ENCODE results near the gene OSBP2.

Gene OSBP2

GRCh38 chr22:30687358-30687757 is 7.3 kb upstream of the OSBP2 start:
- TF ChIP-seq RARB (CRISPR knock-in tag; IDR thresholded peaks at IDR 0.05) (no peak), ESRRG (CRISPR knock-in tag; IDR thresholded peaks at IDR 0.05) (no peak)
- TF ChIP-seq, protein P1, sequence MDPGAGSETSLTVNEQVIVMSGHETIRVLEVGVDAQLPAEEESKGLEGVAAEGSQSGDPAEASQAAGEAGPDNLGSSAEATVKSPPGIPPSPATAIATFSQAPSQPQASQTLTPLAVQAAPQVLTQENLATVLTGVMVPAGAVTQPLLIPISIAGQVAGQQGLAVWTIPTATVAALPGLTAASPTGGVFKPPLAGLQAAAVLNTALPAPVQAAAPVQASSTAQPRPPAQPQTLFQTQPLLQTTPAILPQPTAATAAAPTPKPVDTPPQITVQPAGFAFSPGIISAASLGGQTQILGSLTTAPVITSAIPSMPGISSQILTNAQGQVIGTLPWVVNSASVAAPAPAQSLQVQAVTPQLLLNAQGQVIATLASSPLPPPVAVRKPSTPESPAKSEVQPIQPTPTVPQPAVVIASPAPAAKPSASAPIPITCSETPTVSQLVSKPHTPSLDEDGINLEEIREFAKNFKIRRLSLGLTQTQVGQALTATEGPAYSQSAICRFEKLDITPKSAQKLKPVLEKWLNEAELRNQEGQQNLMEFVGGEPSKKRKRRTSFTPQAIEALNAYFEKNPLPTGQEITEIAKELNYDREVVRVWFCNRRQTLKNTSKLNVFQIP (CRISPR knock-in tag; IDR thresholded peaks at IDR 0.05; ENCODE audit: borderline replicate concordance, low read depth): no peak
- no peak for ATAC-seq

- ATAC-seq: no peak
- TF ChIP-seq OSR1 (CRISPR knock-in tag; IDR thresholded peaks at IDR 0.05) (no peak), ZC3H10 (CRISPR knock-in tag; IDR thresholded peaks at IDR 0.05) (no peak), ARNTL (CRISPR knock-in tag; IDR thresholded peaks at IDR 0.05; ENCODE audit: borderline replicate concordance, low read depth) (no peak), ESRRG (CRISPR knock-in tag; IDR thresholded peaks at IDR 0.05) (no peak), PPARA (CRISPR knock-in tag; IDR thresholded peaks at IDR 0.05; ENCODE audit: borderline replicate concordance) (no peak), CSDC2 (CRISPR knock-in tag; IDR thresholded peaks at IDR 0.05) (no peak), ZFP3 (CRISPR knock-in tag; IDR thresholded peaks at IDR 0.05) (no peak), RARB (CRISPR knock-in tag; IDR thresholded peaks at IDR 0.05) (no peak), CSRNP3 (CRISPR knock-in tag; IDR thresholded peaks at IDR 0.05) (no peak), ZFP30 (CRISPR knock-in tag; IDR thresholded peaks at IDR 0.05) (no peak), ISL1 (CRISPR knock-in tag; IDR thresholded peaks at IDR 0.05) (no peak), ZNF8 (CRISPR knock-in tag; IDR thresholded peaks at IDR 0.05) (no peak), GLIS3 (CRISPR knock-in tag; IDR thresholded peaks at IDR 0.05) (no peak), BACH2 (CRISPR knock-in tag; IDR thresholded peaks at IDR 0.05; ENCODE audit: borderline replicate concordance) (no peak), ZNF565 (CRISPR knock-in tag; conservative IDR thresholded peaks at IDR 0.05; ENCODE audit: low read depth) (no peak)
- TF ChIP-seq, protein P2, sequence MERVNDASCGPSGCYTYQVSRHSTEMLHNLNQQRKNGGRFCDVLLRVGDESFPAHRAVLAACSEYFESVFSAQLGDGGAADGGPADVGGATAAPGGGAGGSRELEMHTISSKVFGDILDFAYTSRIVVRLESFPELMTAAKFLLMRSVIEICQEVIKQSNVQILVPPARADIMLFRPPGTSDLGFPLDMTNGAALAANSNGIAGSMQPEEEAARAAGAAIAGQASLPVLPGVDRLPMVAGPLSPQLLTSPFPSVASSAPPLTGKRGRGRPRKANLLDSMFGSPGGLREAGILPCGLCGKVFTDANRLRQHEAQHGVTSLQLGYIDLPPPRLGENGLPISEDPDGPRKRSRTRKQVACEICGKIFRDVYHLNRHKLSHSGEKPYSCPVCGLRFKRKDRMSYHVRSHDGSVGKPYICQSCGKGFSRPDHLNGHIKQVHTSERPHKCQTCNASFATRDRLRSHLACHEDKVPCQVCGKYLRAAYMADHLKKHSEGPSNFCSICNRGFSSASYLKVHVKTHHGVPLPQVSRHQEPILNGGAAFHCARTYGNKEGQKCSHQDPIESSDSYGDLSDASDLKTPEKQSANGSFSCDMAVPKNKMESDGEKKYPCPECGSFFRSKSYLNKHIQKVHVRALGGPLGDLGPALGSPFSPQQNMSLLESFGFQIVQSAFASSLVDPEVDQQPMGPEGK (CRISPR knock-in tag; IDR thresholded peaks at IDR 0.05; ENCODE audit: borderline replicate concordance): no peak
- TF ChIP-seq, protein P3, sequence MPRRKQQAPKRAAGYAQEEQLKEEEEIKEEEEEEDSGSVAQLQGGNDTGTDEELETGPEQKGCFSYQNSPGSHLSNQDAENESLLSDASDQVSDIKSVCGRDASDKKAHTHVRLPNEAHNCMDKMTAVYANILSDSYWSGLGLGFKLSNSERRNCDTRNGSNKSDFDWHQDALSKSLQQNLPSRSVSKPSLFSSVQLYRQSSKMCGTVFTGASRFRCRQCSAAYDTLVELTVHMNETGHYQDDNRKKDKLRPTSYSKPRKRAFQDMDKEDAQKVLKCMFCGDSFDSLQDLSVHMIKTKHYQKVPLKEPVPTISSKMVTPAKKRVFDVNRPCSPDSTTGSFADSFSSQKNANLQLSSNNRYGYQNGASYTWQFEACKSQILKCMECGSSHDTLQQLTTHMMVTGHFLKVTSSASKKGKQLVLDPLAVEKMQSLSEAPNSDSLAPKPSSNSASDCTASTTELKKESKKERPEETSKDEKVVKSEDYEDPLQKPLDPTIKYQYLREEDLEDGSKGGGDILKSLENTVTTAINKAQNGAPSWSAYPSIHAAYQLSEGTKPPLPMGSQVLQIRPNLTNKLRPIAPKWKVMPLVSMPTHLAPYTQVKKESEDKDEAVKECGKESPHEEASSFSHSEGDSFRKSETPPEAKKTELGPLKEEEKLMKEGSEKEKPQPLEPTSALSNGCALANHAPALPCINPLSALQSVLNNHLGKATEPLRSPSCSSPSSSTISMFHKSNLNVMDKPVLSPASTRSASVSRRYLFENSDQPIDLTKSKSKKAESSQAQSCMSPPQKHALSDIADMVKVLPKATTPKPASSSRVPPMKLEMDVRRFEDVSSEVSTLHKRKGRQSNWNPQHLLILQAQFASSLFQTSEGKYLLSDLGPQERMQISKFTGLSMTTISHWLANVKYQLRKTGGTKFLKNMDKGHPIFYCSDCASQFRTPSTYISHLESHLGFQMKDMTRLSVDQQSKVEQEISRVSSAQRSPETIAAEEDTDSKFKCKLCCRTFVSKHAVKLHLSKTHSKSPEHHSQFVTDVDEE (CRISPR knock-in tag; IDR thresholded peaks at IDR 0.05): no peak
- TF ChIP-seq, protein P1 (CRISPR knock-in tag; IDR thresholded peaks at IDR 0.05; ENCODE audit: borderline replicate concordance, low read depth): no peak
Measured at GRCh38 chr22:30689622-30690021, 5.1 kb upstream of the OSBP2 start.

- TF ChIP-seq ZFP3 (CRISPR knock-in tag; IDR thresholded peaks at IDR 0.05): no peak
- TF ChIP-seq RARB (CRISPR knock-in tag; IDR thresholded peaks at IDR 0.05): no peak
- TF ChIP-seq, protein P4, sequence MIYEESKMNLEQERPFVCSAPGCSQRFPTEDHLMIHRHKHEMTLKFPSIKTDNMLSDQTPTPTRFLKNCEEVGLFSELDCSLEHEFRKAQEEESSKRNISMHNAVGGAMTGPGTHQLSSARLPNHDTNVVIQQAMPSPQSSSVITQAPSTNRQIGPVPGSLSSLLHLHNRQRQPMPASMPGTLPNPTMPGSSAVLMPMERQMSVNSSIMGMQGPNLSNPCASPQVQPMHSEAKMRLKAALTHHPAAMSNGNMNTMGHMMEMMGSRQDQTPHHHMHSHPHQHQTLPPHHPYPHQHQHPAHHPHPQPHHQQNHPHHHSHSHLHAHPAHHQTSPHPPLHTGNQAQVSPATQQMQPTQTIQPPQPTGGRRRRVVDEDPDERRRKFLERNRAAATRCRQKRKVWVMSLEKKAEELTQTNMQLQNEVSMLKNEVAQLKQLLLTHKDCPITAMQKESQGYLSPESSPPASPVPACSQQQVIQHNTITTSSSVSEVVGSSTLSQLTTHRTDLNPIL (CRISPR knock-in tag; IDR thresholded peaks at IDR 0.05; ENCODE audit: low read depth): no peak
- no peak for TF ChIP-seq CSRNP3 (CRISPR knock-in tag; IDR thresholded peaks at IDR 0.05)
- TF ChIP-seq ZNF565 (CRISPR knock-in tag; conservative IDR thresholded peaks at IDR 0.05; ENCODE audit: low read depth): no peak
- TF ChIP-seq, protein P1 (CRISPR knock-in tag; IDR thresholded peaks at IDR 0.05; ENCODE audit: borderline replicate concordance, low read depth): no peak
- no peak for ATAC-seq
Measured at GRCh38 chr22:30691204-30691603, 3.5 kb upstream of the OSBP2 start.

Measured in SK-N-SH treated with all-trans-retinoic acid at 6 μM for 48 hours (cell line).